Fibroblast of lung (primary cell): ENCODE measurements around the gene EGLN3. TPM values are rescaled to one million over a fixed set of nuclear protein-coding genes. Genes with fewer than 3 reads are reported as not detected.

Experiments
- DNase-seq, 2 donors: peaks; one replicate each; pipeline versions ENCODE4 v3.0.0 to v3.0.0-alpha.2; 2010; ENCODE audit warnings: low read depth in 2 of 2
- H2AFZ ChIP-seq: 2 replicates; pipeline ENCODE4 v1.5.1; 2012; ENCODE audit warnings: low read length, control low read depth, inconsistent platforms
- H3K27ac ChIP-seq: 2 replicates; pipeline ENCODE4 v1.5.1; 2011; ENCODE audit warnings: low read length, control low read depth; ENCODE audit not compliant: insufficient read depth
- H3K27me3 ChIP-seq: 2 replicates; pipeline ENCODE4 v1.5.1; 2011; ENCODE audit warnings: mild to moderate bottlenecking, low read length; ENCODE audit not compliant: control insufficient read depth, insufficient read depth
- H3K36me3 ChIP-seq: 2 replicates; pipeline ENCODE4 v1.5.1; 2011; ENCODE audit warnings: low read length; ENCODE audit not compliant: control insufficient read depth, insufficient read depth
- H3K4me1 ChIP-seq: 2 replicates; pipeline ENCODE4 v1.5.1; 2011; ENCODE audit warnings: low read length; ENCODE audit not compliant: control insufficient read depth, insufficient read depth; ENCODE audit errors: extremely low read depth
- H3K4me2 ChIP-seq: 2 replicates; pipeline ENCODE4 v1.5.1; 2011; ENCODE audit warnings: low read length, control low read depth; ENCODE audit not compliant: insufficient read depth; ENCODE audit errors: extremely low read depth
- H3K4me3 ChIP-seq, 4 experiments: fragments of 200-600 bp in 1 of 4; sonication (generic) in 1 of 4; replicated peaks in 1 of 4; 2 replicates each; pipeline ENCODE4 v1.5.1; 2011 to 2016; ENCODE audit warnings: low read length in 4 of 4, low read depth in 3 of 4, mild to moderate bottlenecking in 3 of 4, control low read depth in 2 of 4, inconsistent platforms in 1 of 4, mixed read lengths in 1 of 4; ENCODE audit not compliant: insufficient read depth in 1 of 4; ENCODE audit errors: control extremely low read depth in 1 of 4
- H3K79me2 ChIP-seq: 2 replicates; pipeline ENCODE4 v1.5.1; 2012; ENCODE audit warnings: mild to moderate bottlenecking, low read length, inconsistent platforms; ENCODE audit not compliant: control insufficient read depth, insufficient read depth
- H3K9ac ChIP-seq: 2 replicates; pipeline ENCODE4 v1.5.1; 2011; ENCODE audit warnings: mild to moderate bottlenecking, low read length, control low read depth; ENCODE audit not compliant: insufficient read depth
- H3K9me3 ChIP-seq: 2 replicates; pipeline ENCODE4 v1.5.1; 2012; ENCODE audit warnings: low read depth, low read length; ENCODE audit not compliant: control insufficient read depth, insufficient read depth
- H4K20me1 ChIP-seq: 2 replicates; pipeline ENCODE4 v1.5.1; 2011; ENCODE audit warnings: low read length; ENCODE audit not compliant: control insufficient read depth, insufficient read depth; ENCODE audit errors: extremely low read depth
- CTCF ChIP-seq, 2 donors: IDR thresholded peaks in 1 of 2; conservative IDR thresholded peaks in 1 of 2; 1 replicate in 1 of 2; 2 replicates in 1 of 2; pipeline ENCODE4 v1.5.1; 2011 to 2012; ENCODE audit warnings: low read length in 2 of 2, control low read depth in 1 of 2, inconsistent platforms in 1 of 2, low read depth in 1 of 2, mild to moderate bottlenecking in 1 of 2
- EZH2 ChIP-seq: IDR thresholded peaks from 2 replicates; pipeline ENCODE4 v1.5.1; 2012; ENCODE audit warnings: low read length, control low read depth, mild to moderate bottlenecking; ENCODE audit errors: missing control alignments
- polyA plus RNA-seq, 2 donors: library from polyadenylated mRNA; depleted of rRNA in 1 of 2; stranded (reverse) in 1 of 2; unstranded in 1 of 2; fragments of >200 nt; gene quantifications; 2 replicates each; pipeline ENCODE4 v1.2.1, GENCODE V29; 2011 to 2012; ENCODE audit warnings: missing spikeins in 1 of 2
- total RNA-seq: library from RNA; depleted of rRNA; stranded (reverse); fragments of >200 nt; gene quantifications from 2 replicates; pipeline ENCODE4 v1.2.1, GENCODE V29; 2014

EGLN3 gene
- total and polyA plus RNA-seq, 2 donors (not counting 1 experiment from before 2014, with no cell fraction given), result 0.08 to 0.66 TPM

GRCh38 chr14:33925946-33926345, 24.9 kb downstream of the EGLN3 start:
- no peak overlapping the region for H3K27ac ChIP-seq
- no peaks in the 10 kb centered on the region for H3K79me2 ChIP-seq
- H4K20me1 ChIP-seq, result no peaks in the 10 kb centered on the region
- H3K36me3 ChIP-seq, result no peaks in the 10 kb centered on the region
- no peaks in the 10 kb centered on the region for H3K4me1 ChIP-seq
- H3K9ac ChIP-seq, result no peak overlapping the region
- DNase-seq, result no peak
- H3K27me3 ChIP-seq, result no peaks in the 10 kb centered on the region
- no peak overlapping the region for H3K4me2 ChIP-seq
- H3K9me3 ChIP-seq, result no peaks in the 10 kb centered on the region
- TF ChIP-seq CTCF (conservative IDR thresholded peaks at IDR 0.05 in 1 of 2, IDR thresholded peaks at IDR 0.05 in 1 of 2; ENCODE audit: low read depth in 1 of 2, low read length in 2 of 2) (no peak), EZH2 (no peak)
- no peak overlapping the region for H3K4me3 ChIP-seq
- no peak overlapping the region for H2AFZ ChIP-seq

DNA sequence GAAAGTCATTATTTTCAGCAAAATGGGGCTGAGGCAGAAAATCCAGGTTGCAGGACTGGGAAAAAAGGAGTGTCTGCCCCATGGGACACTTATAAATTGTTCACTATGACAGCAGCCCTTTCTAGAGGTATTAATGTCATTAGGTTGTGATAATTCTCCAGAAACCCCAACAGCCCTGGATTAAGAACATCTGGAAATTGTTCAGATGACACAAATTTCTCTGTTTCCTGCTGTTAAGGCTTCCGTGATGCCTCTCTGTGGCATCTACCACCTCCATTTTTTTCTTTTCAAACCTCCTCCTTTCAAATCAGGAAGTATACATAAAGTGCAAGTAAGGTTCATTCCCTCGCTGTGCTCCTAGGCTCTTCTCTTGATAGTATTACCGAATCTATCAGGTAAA, 25.6 kb downstream of the EGLN3 start:
- Histone ChIP-seq H3K36me3 (no peaks in the 10 kb centered on the region), H4K20me1 (no peaks in the 10 kb centered on the region), H2AFZ (no peak overlapping the region), H3K4me2 (no peak overlapping the region), H3K9ac (no peak overlapping the region), H3K79me2 (no peaks in the 10 kb centered on the region), H3K4me3 (no peak overlapping the region), H3K9me3 (no peaks in the 10 kb centered on the region), H3K27ac (no peak overlapping the region), H3K27me3 (no peaks in the 10 kb centered on the region), H3K4me1 (no peaks in the 10 kb centered on the region)
- DNase-seq, result no peak
- no peak for TF ChIP-seq EZH2
- TF ChIP-seq CTCF (conservative IDR thresholded peaks at IDR 0.05 in 1 of 2, IDR thresholded peaks at IDR 0.05 in 1 of 2; ENCODE audit: low read depth in 1 of 2, low read length in 2 of 2), result no peak

- no peaks in the 10 kb centered on the region for H4K20me1 ChIP-seq
- no peak overlapping the region for H3K4me2 ChIP-seq
- no peak overlapping the region for H2AFZ ChIP-seq
- no peak overlapping the region for H3K27ac ChIP-seq
- no peaks in the 10 kb centered on the region for H3K79me2 ChIP-seq
- no peaks in the 10 kb centered on the region for H3K9me3 ChIP-seq
- H3K27me3 ChIP-seq, result no peaks in the 10 kb centered on the region
- H3K36me3 ChIP-seq, result no peaks in the 10 kb centered on the region
- no peak for DNase-seq
- H3K9ac ChIP-seq, result no peak overlapping the region
- no peaks in the 10 kb centered on the region for H3K4me1 ChIP-seq
- TF ChIP-seq EZH2, result no peak
- H3K4me3 ChIP-seq, result no peak overlapping the region
Observed at GRCh38 chr14:33924566-33925100, 26.2 kb downstream of the EGLN3 start.
